Skeletal muscle satellite cell (primary cell): ENCODE measurements around the gene CKS2.

Experiments
- H3K27me3 ChIP-seq: 2 replicates; pipeline ENCODE4 v1.7.0; 2013; ENCODE audit warnings: low read length; ENCODE audit not compliant: control insufficient read depth, insufficient read depth
- H3K36me3 ChIP-seq: 2 replicates; pipeline ENCODE4 v1.7.0; 2013; ENCODE audit warnings: mild to moderate bottlenecking, control low read depth, low read length; ENCODE audit not compliant: insufficient read depth
- H3K4me1 ChIP-seq: 2 replicates; pipeline ENCODE4 v1.7.0; 2013; ENCODE audit warnings: low read length; ENCODE audit not compliant: control insufficient read depth, insufficient read depth
- H3K4me2 ChIP-seq: 2 replicates; pipeline ENCODE4 v1.7.0; 2013; ENCODE audit warnings: mild to moderate bottlenecking, low read length
- H3K4me3 ChIP-seq: 2 replicates; pipeline ENCODE4 v1.7.0; 2013; ENCODE audit warnings: low read length
- H3K9ac ChIP-seq: 2 replicates; pipeline ENCODE4 v1.7.0; 2013; ENCODE audit warnings: mild to moderate bottlenecking, low read depth, low read length, moderate library complexity
- H3K9me3 ChIP-seq: replicated peaks from 2 replicates; pipeline ENCODE4 v1.7.0; 2013; ENCODE audit warnings: mild to moderate bottlenecking, control low read depth, low read length
- small RNA-seq: library from RNA; depleted of rRNA; stranded (forward); fragments of <200 nt; gene quantifications from one replicate; pipeline ENCODE3, GENCODE V24; 2012

CKS2 gene

DNA sequence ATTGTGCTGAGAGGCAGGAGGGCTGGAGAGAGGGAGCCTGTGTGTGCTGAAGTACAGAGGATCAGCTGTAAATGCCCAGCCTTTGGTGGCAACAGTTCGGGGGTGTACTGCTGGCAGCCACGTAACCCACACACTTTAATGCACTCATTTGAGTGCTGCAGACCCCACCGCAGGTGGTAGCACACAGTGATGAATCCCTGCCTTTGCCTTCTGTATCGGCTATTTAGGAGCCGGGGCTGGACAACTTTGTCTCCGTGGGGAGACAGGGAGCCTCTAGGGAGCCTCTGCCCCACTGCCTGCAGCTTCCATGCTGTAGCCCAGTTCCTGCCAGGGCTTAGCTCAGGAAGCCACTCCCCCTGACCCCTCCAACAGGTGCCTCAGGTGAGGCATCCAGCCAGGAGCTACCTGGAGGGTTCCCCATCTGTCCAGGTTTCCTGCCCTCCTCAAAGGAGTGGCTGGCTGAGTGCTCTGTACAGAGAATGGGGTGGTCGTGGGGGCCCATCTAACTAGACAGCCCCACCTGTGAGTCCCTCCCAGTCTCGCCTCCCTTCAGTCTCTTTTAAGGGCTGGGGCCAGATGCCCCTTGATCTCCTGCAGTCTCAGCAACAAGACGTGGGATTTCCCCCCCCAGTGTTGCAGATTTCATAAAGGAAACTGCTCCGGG is 51.8 kb downstream of the CKS2 start:
- Histone ChIP-seq H3K36me3 (peaks cover 44% of the 10 kb centered on the region), H3K27me3 (no peaks in the 10 kb centered on the region), H3K9ac (no peak overlapping the region)

DNA sequence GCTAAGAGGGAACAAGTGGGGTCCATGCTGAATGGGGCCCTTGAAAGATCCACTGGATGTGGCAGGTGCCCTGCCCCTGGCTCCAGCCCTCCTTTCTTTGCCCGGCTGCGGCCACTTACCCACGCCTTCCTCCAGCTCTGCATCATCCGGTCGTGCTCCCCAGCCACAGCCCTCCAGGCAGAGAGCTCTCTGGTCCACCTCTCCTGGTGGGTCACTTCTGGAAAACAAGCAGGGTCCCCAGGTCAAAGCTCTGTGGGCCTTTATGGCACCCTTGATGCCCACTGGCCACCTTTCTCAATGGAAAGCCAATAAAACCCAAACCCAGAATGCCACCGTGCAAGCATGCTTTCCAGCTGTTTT is 52.3 kb downstream of the CKS2 start:
- Histone ChIP-seq H3K4me3 (no peak overlapping the region), H3K4me1 (no peaks in the 10 kb centered on the region), H3K9ac (no peak overlapping the region), H3K4me2 (no peak overlapping the region), H3K36me3 (peaks cover 41% of the 10 kb centered on the region), H3K9me3 (no peaks in the 10 kb centered on the region), H3K27me3 (no peaks in the 10 kb centered on the region)

More for the DNA sequence above, 51.8 kb downstream of the CKS2 start:
- Histone ChIP-seq H3K4me1 (no peaks in the 10 kb centered on the region), H3K4me2 (no peak overlapping the region), H3K4me3 (no peak overlapping the region), H3K9me3 (no peaks in the 10 kb centered on the region)

DNA sequence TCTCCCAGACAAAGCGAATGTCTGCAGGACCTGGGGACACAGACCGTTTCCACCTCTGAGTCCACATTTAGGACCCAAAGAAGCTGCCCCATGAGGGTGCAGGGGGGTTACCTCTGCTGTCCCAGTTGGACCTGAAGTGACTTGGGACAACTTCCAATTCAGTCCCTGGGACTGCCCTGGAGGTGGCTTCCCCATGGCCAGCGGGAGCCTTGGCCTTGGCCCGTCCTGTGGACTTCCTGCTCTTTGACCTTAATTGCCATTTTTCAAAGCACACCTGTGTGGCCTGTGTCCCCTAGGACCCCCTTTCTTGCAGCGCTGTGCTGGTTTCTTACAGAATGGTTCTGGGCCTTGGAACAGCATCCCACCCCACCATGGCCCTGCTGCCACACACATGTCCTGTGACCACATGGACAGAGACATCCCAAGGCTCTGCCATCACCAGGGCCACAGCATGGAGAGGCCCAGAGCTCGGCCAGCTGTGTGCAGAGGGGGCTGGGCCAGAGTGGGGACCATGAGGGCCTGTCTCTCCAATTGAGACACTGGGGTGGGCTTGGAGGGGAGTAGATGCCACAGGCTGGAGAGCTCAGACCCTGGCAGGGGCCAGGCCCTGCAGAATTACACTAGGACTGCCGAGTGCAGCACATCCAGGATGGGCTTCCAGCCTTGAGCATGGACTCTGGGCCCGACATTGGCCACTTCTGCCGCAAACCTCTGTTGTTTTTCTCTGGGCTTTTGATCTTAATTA is 53.1 kb downstream of the CKS2 start:
- no peak overlapping the region for H3K9ac ChIP-seq
- no peak overlapping the region for H3K4me2 ChIP-seq
- peaks cover 33% of the 10 kb centered on the region for H3K36me3 ChIP-seq
- no peaks in the 10 kb centered on the region for H3K27me3 ChIP-seq
- no peak overlapping the region for H3K4me3 ChIP-seq
- no peaks in the 10 kb centered on the region for H3K9me3 ChIP-seq
- H3K4me1 ChIP-seq, result no peaks in the 10 kb centered on the region

DNA sequence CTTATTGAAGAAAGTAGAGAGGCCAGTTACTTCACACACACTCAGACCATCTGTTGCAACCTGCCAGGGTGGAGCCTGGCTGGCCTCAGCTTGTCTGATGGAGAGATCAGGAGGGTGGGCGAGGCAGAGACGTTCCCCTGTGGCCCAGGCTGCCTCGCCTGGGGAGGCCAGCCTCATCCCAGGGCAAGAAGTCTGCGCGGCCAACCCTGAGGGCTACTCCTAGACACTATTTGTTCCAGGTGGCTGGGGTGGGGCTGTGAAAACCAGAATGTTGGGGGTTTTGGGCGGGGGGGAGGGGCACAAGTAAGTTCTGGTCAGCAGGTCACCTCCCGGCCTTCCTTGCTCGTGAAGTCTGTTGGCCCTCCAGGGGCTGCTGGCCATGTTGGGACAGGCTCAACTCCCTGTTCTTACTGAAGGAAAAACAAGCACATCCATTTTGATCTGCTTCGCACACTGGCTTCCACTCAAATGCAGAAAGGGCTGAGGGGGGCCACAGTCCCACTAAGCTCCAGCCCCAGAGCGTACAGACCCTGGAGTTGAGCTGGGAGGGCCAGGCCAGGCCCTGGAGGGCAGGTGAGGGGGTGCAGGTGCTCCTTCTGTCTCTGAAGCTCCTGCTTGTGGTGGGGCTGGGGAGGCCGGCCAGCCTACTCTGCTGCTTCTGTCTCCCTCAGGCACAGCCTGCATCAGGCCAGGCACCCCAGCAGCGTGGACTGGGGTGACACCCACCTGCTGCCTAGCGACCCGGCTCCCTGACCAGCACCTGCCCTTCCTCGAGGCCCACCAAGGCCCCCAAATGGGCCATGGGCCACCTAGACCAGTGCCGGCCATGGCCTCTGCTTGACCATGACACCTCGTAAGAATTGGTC is 53.9 kb downstream of the CKS2 start:
- no peaks in the 10 kb centered on the region for H3K4me1 ChIP-seq
- no peak overlapping the region for H3K9ac ChIP-seq
- no peaks in the 10 kb centered on the region for H3K27me3 ChIP-seq
- H3K4me3 ChIP-seq, result no peak overlapping the region
- no peak overlapping the region for H3K4me2 ChIP-seq
- H3K36me3 ChIP-seq, result peaks cover 29% of the 10 kb centered on the region
- H3K9me3 ChIP-seq, result no peaks in the 10 kb centered on the region

DNA sequence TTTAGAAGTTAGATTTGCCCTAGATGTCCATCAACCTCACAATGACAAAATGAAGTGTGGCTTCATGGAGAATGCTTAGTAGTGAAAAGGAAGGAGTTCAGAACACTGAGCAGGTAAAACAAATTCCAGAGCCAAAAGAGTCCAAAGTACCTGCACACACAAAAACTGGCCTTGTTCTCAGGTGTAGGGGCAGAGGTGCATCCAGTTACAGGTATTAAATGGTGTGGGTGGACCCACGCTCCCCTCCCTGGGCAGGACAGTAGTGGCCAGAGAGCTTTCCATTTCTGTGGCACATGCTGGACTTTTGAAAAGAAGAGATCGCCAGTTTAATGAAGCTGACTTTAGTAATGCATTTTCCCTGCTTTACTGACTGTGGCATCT is 54.5 kb downstream of the CKS2 start:
- Histone ChIP-seq H3K4me2 (no peak overlapping the region), H3K4me1 (no peaks in the 10 kb centered on the region), H3K27me3 (no peaks in the 10 kb centered on the region), H3K4me3 (no peak overlapping the region), H3K36me3 (peaks cover 23% of the 10 kb centered on the region), H3K9me3 (no peaks in the 10 kb centered on the region), H3K9ac (no peak overlapping the region)

Small RNAs within 50 kb of the gene (small RNA-seq; reads per million reads assigned to genes)
- 0.21 reads per million for gene MIR3153
